ENCODE data around the gene TRAFD1.

- TF ChIP-seq, protein P1, sequence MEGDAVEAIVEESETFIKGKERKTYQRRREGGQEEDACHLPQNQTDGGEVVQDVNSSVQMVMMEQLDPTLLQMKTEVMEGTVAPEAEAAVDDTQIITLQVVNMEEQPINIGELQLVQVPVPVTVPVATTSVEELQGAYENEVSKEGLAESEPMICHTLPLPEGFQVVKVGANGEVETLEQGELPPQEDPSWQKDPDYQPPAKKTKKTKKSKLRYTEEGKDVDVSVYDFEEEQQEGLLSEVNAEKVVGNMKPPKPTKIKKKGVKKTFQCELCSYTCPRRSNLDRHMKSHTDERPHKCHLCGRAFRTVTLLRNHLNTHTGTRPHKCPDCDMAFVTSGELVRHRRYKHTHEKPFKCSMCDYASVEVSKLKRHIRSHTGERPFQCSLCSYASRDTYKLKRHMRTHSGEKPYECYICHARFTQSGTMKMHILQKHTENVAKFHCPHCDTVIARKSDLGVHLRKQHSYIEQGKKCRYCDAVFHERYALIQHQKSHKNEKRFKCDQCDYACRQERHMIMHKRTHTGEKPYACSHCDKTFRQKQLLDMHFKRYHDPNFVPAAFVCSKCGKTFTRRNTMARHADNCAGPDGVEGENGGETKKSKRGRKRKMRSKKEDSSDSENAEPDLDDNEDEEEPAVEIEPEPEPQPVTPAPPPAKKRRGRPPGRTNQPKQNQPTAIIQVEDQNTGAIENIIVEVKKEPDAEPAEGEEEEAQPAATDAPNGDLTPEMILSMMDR (IDR thresholded peaks at IDR 0.05): no peak
- TF ChIP-seq EZH2 (IDR thresholded peaks at IDR 0.05) (no peak), EZH2phosphoT487 (IDR thresholded peaks at IDR 0.05) (no peak)
Measured at GRCh38 chr12:112087851-112088250, 37.5 kb upstream of the TRAFD1 start.
